Thoracic aorta (tissue), 2 donors: ENCODE data around the gene MBD3. TPM values are rescaled to one million over a fixed set of nuclear protein-coding genes. Genes with fewer than 3 reads are reported as not detected.

Experiments used
- ATAC-seq: fragments of 150-250 bp; one replicate; pipeline ENCODE4 v1.8.0; 2017; ENCODE audit warnings: low read depth; ENCODE audit not compliant: insufficient number of reproducible peaks, low FRiP score
- DNase-seq: peaks from one replicate; pipeline ENCODE4 v3.0.0-alpha.2; 2020; ENCODE audit warnings: low spot score
- H3K27ac ChIP-seq, 2 donors: fragments of 200-600 bp; sonication (generic); 1 replicate in 1 of 2; 2 replicates in 1 of 2; pipeline ENCODE4 v1.5.1; 2016; ENCODE audit warnings: mild to moderate bottlenecking in 2 of 2, moderate library complexity in 2 of 2
- H3K27me3 ChIP-seq: fragments of 200-600 bp; sonication (generic); replicated peaks from 2 replicates; pipeline ENCODE4 v1.6.0; 2016; ENCODE audit warnings: mild to moderate bottlenecking; ENCODE audit not compliant: insufficient read depth
- H3K36me3 ChIP-seq: fragments of 200-600 bp; sonication (generic); one replicate; pipeline ENCODE4 v1.5.1; 2016
- H3K4me1 ChIP-seq, 2 donors: fragments of 200-600 bp; sonication (generic); 1 replicate in 1 of 2; 2 replicates in 1 of 2; pipeline versions ENCODE4 v1.5.1 to v1.6.0; 2016; ENCODE audit warnings: low read depth in 2 of 2, mild to moderate bottlenecking in 1 of 2; ENCODE audit not compliant: control insufficient read depth in 1 of 2
- H3K4me3 ChIP-seq: fragments of 200-600 bp; sonication (generic); 2 replicates; pipeline ENCODE4 v1.5.1; 2016; ENCODE audit warnings: mild to moderate bottlenecking
- H3K9me3 ChIP-seq: fragments of 200-600 bp; sonication (generic); 2 replicates; pipeline ENCODE4 v1.5.1; 2016
- total RNA-seq, 2 donors: library from RNA; depleted of rRNA; stranded (reverse); fragments of >200 nt; gene quantifications; one replicate each; pipeline versions ENCODE4 v1.1.0 to v1.2.3, GENCODE V29; 2016
- TF ChIP-seq, protein P1 (sequence below): fragments of 200-600 bp; sonication (generic); IDR thresholded peaks from one replicate; pipeline ENCODE4 v1.5.1; 2019; ENCODE audit warnings: antibody characterized with exemption

Gene MBD3
- total RNA-seq, 2 donors from 2014 or later, result 97.8 to 102 TPM

DNA sequence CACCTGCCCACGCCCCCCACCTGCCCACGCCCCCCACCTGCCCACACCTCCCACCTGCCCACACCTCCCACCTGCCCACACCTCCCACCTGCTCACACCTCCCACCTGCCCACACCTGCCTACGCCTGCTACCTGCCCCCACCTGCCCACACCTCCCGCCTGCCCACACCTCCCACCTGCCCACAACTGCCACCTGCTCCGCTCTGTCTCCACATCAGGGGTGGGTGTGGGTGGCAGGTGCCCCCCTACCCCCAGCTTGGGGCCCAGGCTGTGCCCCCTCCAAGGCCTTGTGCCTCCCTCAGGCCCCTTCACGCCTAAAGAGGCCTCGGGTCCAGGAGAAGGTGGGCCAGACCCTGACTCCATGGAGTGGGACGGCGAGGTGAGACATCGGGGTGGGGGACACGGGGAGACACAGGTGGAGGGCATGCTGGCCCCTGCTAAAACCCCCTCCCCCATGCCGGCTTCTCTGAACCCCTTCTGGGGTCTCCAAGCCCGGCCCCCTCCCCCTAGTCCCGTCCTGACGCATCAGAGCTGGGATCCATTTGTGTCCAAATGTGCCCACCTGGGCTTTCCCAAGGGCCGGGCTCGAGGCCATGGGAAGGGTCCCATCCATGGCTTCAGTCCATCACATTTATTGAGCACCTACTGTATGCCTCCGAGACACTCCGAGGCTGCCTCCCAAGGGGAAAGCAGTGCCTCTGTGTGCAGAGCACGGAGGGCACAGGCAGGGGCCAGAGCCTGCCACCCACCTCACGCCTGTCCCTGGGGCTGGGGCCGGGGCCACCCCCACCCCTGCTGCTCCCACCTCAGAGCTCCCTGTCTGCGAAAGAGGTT, 63.9 kb downstream of the MBD3 start:
- ATAC-seq, result no peak
- H3K27ac ChIP-seq, result no peak overlapping the region
- no peaks in the 10 kb centered on the region for H3K9me3 ChIP-seq
- TF ChIP-seq, protein P1, sequence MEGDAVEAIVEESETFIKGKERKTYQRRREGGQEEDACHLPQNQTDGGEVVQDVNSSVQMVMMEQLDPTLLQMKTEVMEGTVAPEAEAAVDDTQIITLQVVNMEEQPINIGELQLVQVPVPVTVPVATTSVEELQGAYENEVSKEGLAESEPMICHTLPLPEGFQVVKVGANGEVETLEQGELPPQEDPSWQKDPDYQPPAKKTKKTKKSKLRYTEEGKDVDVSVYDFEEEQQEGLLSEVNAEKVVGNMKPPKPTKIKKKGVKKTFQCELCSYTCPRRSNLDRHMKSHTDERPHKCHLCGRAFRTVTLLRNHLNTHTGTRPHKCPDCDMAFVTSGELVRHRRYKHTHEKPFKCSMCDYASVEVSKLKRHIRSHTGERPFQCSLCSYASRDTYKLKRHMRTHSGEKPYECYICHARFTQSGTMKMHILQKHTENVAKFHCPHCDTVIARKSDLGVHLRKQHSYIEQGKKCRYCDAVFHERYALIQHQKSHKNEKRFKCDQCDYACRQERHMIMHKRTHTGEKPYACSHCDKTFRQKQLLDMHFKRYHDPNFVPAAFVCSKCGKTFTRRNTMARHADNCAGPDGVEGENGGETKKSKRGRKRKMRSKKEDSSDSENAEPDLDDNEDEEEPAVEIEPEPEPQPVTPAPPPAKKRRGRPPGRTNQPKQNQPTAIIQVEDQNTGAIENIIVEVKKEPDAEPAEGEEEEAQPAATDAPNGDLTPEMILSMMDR, result no peak
- DNase-seq, result no peak
- H3K36me3 ChIP-seq, result no peaks in the 10 kb centered on the region
- H3K4me3 ChIP-seq, result no peak overlapping the region
- peaks cover 0 to 5% of the 10 kb centered on the region in 2 donors for H3K4me1 ChIP-seq
- no peaks in the 10 kb centered on the region for H3K27me3 ChIP-seq

DNA sequence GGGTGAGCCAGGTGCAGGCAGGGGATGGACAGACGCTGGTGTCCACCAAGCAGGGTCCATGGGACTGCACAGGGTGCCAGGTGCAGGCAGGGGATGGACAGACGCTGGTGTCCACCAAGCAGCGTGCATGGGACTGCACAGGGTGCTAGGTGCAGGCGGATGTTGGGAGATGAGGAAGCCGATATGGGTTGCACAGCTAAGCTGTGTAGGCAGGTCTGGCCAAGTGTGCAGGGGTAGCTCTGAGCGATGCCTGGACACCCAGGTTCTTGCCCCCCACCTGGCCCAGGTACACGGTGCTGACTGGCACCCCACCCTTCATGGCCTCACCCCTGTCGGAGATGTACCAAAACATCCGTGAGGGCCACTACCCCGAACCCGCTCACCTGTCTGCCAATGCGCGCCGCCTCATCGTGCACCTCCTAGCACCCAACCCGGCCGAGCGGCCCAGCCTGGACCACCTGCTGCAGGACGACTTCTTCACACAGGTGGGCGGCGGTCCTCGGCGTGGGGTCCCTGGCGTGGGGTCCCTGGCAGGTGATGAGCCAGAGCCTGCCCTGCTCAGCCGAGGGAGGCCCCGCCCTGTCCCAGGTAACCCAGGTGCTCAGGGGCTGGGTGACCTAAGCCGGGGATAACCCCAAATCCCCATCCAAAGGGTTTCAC, 64.9 kb downstream of the MBD3 start:
- no peaks in the 10 kb centered on the region for H3K27me3 ChIP-seq
- no peaks in the 10 kb centered on the region for H3K9me3 ChIP-seq
- ATAC-seq (no peak), DNase-seq (no peak)
- no peak overlapping the region for H3K4me3 ChIP-seq
- peaks cover 0 to 6% of the 10 kb centered on the region in 2 donors for H3K4me1 ChIP-seq
- TF ChIP-seq, protein P1, result no peak
- H3K36me3 ChIP-seq, result no peaks in the 10 kb centered on the region
- no peak overlapping the region for H3K27ac ChIP-seq

DNA sequence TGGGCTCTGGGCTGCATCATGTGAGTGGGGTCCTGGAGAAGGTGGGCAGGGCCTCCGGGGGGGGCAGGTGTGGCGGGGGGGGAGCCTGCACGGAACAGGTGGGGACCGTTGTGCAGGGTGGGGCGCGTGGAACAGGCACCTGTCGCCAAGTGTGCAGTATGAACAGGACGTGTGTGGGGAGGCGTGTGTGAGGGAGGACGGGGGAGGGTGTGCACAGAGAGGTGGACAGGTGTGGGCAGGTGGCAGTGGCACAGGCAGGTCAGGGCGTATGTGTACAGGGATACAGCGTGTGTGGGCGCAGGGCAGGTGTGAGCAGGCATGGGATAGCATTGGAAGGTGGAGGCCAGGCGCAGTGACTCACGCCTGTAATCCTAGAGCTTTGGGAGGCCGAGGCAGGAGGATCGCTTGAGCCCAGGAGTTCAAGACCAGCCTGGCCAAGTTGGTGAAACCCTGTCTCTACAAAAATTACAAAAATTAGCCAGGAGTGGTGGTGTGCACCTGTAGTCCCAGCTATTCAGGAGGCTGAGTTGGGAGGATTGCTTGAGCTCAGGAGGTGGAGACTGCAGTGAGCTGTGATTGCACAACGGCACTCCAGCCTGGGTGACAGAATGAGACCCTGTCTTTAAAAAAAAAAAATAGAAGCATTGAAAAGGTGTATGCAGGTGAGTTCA, 65.6 kb downstream of the MBD3 start:
- Histone ChIP-seq H3K9me3 (no peaks in the 10 kb centered on the region), H3K4me1 (peaks cover 0 to 6% of the 10 kb centered on the region in 2 donors), H3K4me3 (no peak overlapping the region), H3K27me3 (no peaks in the 10 kb centered on the region), H3K36me3 (no peaks in the 10 kb centered on the region), H3K27ac (no peak overlapping the region)
- DNase-seq (no peak), ATAC-seq (no peak)
- TF ChIP-seq, protein P1, result no peak

DNA sequence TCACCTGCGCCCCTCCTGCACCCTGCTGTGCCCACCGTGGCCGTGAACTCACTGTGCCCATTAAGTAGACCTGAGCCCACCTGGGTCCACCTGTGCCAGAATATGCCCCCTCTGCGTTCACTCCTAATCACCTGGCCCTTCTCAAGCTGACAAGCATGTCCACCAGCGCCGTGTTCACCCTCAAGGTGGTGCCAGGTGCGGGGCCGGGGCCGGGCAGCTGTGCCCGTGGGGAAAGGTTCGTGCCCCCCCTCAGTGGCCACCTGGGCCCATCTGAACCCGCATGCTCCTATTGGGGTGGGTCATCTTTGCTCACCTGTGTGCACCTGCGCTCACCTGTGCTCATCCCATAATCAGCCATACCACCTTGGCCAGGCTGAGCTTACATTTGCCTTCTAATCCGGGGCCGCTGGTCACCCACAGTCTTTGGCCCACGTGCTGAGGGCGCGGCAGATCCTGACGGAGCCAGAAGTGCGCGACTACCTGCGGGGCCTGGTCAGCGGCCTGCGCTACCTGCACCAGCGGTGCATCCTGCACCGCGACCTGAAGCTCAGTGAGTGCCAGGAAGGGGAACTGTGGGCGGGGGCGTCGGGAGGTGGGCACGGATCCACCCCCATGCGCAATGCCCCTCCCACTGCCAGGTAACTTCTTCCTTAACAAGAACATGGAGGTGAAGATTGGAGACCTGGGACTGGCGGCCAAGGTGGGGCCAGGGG, 66.4 kb downstream of the MBD3 start:
- TF ChIP-seq, protein P1, result no peak
- Histone ChIP-seq H3K36me3 (no peaks in the 10 kb centered on the region), H3K4me3 (no peak overlapping the region), H3K9me3 (no peaks in the 10 kb centered on the region), H3K4me1 (peaks cover 0 to 6% of the 10 kb centered on the region in 2 donors), H3K27me3 (no peaks in the 10 kb centered on the region), H3K27ac (no peak overlapping the region)
- no peak for DNase-seq
- ATAC-seq, result no peak
